ENCODE measurements around the gene PEX10.

The PEX10 gene

GRCh38 chr1:2448098-2448445 is 35.7 kb upstream of the PEX10 start:
- no peak for TF ChIP-seq CTCF (IDR thresholded peaks at IDR 0.05; ENCODE audit: insufficient read depth, low read depth, low read length, missing control alignments)
- no peak for DNase-seq (ENCODE audit: low read depth)
- H3K4me3 ChIP-seq (ENCODE audit: low read depth, low read length) = no peak overlapping the region

DNA sequence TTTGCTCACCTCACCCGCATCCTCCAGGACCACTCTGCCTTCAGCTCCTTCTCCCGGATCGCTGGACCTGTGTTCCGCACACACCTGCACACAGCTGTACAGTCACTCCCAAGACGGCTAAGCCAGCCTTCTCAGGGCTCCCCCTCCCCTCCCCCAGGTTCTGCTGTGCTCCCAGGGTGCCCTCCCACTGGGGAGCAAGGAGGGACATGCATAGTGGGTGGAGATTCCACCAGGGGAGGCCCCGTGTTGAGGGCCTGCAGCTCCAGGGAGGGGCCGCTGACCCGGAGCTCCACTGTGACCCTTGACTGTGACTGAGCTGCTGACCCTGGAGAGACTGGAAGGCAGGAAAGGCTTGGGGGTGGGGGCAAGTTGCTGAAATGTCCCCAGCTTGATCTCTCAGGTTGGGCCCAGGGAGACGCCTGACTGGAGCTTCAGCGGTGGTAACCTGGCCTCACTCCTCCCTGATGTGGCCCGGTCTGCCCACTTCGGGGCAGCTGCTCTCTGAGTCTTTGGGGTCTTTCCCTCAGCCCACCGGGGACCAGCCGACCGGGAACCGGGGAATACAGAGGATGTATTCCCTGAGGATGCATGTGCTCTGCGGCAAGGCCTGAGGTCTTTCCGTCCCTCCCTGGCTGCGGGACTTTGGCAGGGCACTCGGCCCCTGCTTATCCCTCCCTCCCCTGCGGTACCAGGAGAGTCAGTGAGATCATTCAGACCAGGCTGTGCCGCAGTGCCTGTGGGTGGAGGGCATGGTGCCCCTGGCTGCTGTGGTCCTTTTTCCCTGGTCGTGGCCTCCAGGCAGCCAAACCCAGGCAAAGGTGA is 35.1 kb upstream of the PEX10 start:
- TF ChIP-seq CTCF (IDR thresholded peaks at IDR 0.05; ENCODE audit: insufficient read depth, low read depth, low read length, missing control alignments) = no peak
- no peak for DNase-seq (ENCODE audit: low read depth)
- no peak overlapping the region for H3K4me3 ChIP-seq (ENCODE audit: low read depth, low read length)

DNA sequence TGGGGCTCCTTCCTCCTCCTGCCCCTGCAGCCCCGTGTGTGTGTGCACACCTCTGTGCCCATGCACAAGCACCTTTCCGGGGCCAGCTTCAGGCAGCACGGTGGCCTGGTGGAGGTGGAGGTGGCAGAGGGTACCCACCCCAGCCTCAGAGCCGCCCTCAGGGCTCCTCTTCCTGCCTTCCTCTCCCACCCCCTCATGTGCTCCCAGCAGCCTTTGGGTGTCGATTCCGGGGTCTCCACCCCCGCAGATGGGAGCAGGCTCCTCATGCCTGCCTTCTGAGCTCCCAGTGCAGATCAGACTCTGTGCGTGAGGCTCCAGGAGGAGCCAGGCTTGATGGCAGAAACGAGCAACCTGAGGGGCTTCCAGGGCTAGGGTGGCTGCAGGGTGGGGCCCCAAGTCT is 34.5 kb upstream of the PEX10 start:
- no peak for DNase-seq (ENCODE audit: low read depth)
- no peak for TF ChIP-seq CTCF (IDR thresholded peaks at IDR 0.05; ENCODE audit: insufficient read depth, low read depth, low read length, missing control alignments)
- H3K4me3 ChIP-seq (ENCODE audit: low read depth, low read length) = no peak overlapping the region

- no peak for DNase-seq (ENCODE audit: low read depth)
- H3K4me3 ChIP-seq (ENCODE audit: low read depth, low read length) = no peak overlapping the region
- no peak for TF ChIP-seq CTCF (IDR thresholded peaks at IDR 0.05; ENCODE audit: insufficient read depth, low read depth, low read length, missing control alignments)
Measured at GRCh38 chr1:2446394-2446793, 34.0 kb upstream of the PEX10 start.

DNA sequence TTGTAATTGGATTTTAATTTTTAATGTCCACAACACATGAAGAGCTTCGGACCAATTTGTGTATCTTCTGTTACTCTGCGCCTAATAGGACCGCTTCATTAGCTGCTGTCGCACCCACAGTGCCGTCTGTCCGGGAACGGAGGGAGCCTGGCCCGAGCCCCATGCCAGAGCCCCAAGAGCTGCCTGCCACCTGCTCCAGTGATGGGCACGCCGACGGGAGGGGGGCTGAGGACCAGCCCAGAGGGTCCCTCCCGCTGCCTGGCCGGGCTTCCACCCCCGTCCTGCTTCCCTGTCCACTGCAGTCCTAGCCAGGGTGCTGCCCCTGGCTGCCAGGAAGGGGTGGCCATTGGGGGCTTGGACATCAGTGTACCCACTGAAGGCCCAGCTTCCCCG is 33.5 kb upstream of the PEX10 start:
- DNase-seq (ENCODE audit: low read depth) = no peak
- H3K4me3 ChIP-seq (ENCODE audit: low read depth, low read length) = no peak overlapping the region
- TF ChIP-seq CTCF (IDR thresholded peaks at IDR 0.05; ENCODE audit: insufficient read depth, low read depth, low read length, missing control alignments) = no peak

- DNase-seq (ENCODE audit: low read depth) = no peak
- H3K4me3 ChIP-seq (ENCODE audit: low read depth, low read length) = no peak overlapping the region
- no peak for TF ChIP-seq CTCF (IDR thresholded peaks at IDR 0.05; ENCODE audit: insufficient read depth, low read depth, low read length, missing control alignments)
Measured at GRCh38 chr1:2445162-2445822, 32.9 kb upstream of the PEX10 start.

All from GM12865 (cell line).